ENCODE results near the gene PPM1F. TPM values are rescaled to one million over a fixed set of nuclear protein-coding genes. Genes with fewer than 3 reads are reported as not detected.
A peak's percentile ranks its signal among the peaks of the same experiment; 100 is the strongest.

Gene PPM1F
- total RNA-seq, 2 experiments from 2014 or later = 14.4 to 22.9 TPM

- Mint-ChIP-seq H3K27ac (no peak overlapping the region), H3K9me3 (ENCODE audit: low read depth) (no peaks in the 10 kb centered on the region), H3K27me3 (no peaks in the 10 kb centered on the region), H3K4me1 (no peaks in the 10 kb centered on the region), H3K4me3 (no peak overlapping the region), H3K36me3 (peaks cover 2% of the 10 kb centered on the region)
- ATAC-seq = no peak
- DNase-seq = no peak
- CTCF ChIA-PET = interaction anchor here (1.1 to 2.1 kb wide), 3 partner anchors 9 to 25 kb away, joined by 3 to 10 read pairs (median 3); no protein-coding TSS in a partner anchor
Observed at GRCh38 chr22:21961886-21962654, 9.4 kb upstream of the PPM1F start.

GRCh38 chr22:21961127-21961867 is 8.6 kb upstream of the PPM1F start:
- Mint-ChIP-seq H3K4me3 (no peak overlapping the region), H3K9me3 (ENCODE audit: low read depth) (no peaks in the 10 kb centered on the region), H3K36me3 (peaks cover 2% of the 10 kb centered on the region), H3K27ac (no peak overlapping the region), H3K4me1 (no peaks in the 10 kb centered on the region), H3K27me3 (no peaks in the 10 kb centered on the region)
- DNase-seq = no peak
- no peak for ATAC-seq
- CTCF ChIA-PET = interaction anchor here (1.1 to 2.1 kb wide), 2 partner anchors 8 to 11 kb away, joined by 3 to 10 read pairs; no protein-coding TSS in a partner anchor

GRCh38 chr22:21960200-21961126 is 7.8 kb upstream of the PPM1F start:
- H3K4me1 Mint-ChIP-seq = no peaks in the 10 kb centered on the region
- CTCF ChIA-PET = interaction anchor here (2.5 kb wide), 1 partner anchor 12 kb away, joined by 8 read pairs; no protein-coding TSS in a partner anchor
- H3K27ac Mint-ChIP-seq = peak overlapping the region; percentile 32
- no peaks in the 10 kb centered on the region for H3K27me3 Mint-ChIP-seq
- peaks cover 2% of the 10 kb centered on the region for H3K36me3 Mint-ChIP-seq
- H3K4me3 Mint-ChIP-seq = no peak overlapping the region
- no peaks in the 10 kb centered on the region for H3K9me3 Mint-ChIP-seq (ENCODE audit: low read depth)
- ATAC-seq (no peak), DNase-seq (no peak)

GRCh38 chr22:21959274-21960074 is 6.8 kb upstream of the PPM1F start:
- Mint-ChIP-seq H3K9me3 (ENCODE audit: low read depth) (no peaks in the 10 kb centered on the region), H3K4me1 (no peaks in the 10 kb centered on the region), H3K27ac (no peak overlapping the region), H3K27me3 (no peaks in the 10 kb centered on the region), H3K36me3 (peaks cover 2% of the 10 kb centered on the region), H3K4me3 (no peak overlapping the region)
- DNase-seq (no peak), ATAC-seq (no peak)
- CTCF ChIA-PET = interaction anchor here (0.7 to 2.5 kb wide), 2 partner anchors 13 to 21 kb away, joined by 3 to 8 read pairs; no protein-coding TSS in a partner anchor

- H3K36me3 Mint-ChIP-seq = peaks cover 2% of the 10 kb centered on the region
- no peaks in the 10 kb centered on the region for H3K4me1 Mint-ChIP-seq
- DNase-seq (no peak), ATAC-seq (no peak)
- no peak overlapping the region for H3K4me3 Mint-ChIP-seq
- no peaks in the 10 kb centered on the region for H3K27me3 Mint-ChIP-seq
- no peaks in the 10 kb centered on the region for H3K9me3 Mint-ChIP-seq (ENCODE audit: low read depth)
- CTCF ChIA-PET = interaction anchor here (2.5 kb wide), 1 partner anchor 14 kb away, joined by 8 read pairs; no protein-coding TSS in a partner anchor
- H3K27ac Mint-ChIP-seq = no peak overlapping the region
Observed at GRCh38 chr22:21958360-21959273, 6.0 kb upstream of the PPM1F start.

- peaks cover 3% of the 10 kb centered on the region for H3K27me3 Mint-ChIP-seq
- CTCF ChIA-PET = interaction anchor here (0.6 to 8.2 kb wide), 24 partner anchors 13 to 309 kb away, joined by 3 to 159 read pairs (median 5); partner anchors contain the start of genes MAPK1, SDF2L1 and TOP3B
- DNase-seq (peak; percentile 48), ATAC-seq (peak; percentile 25)
- peaks cover 2% of the 10 kb centered on the region for H3K36me3 Mint-ChIP-seq
- peak overlapping the region; percentile 74 for H3K4me3 Mint-ChIP-seq
- H3K27ac Mint-ChIP-seq = no peak overlapping the region
- H3K4me1 Mint-ChIP-seq = peaks cover 14% of the 10 kb centered on the region
- no peaks in the 10 kb centered on the region for H3K9me3 Mint-ChIP-seq (ENCODE audit: low read depth)
Observed at GRCh38 chr22:21951931-21952465, 650 bp downstream of the PPM1F start.

GRCh38 chr22:21951062-21951461 is 1.6 kb downstream of the PPM1F start:
- DNase-seq (no peak), ATAC-seq (no peak)
- H3K27ac Mint-ChIP-seq = no peak overlapping the region
- peaks cover 3% of the 10 kb centered on the region for H3K27me3 Mint-ChIP-seq
- H3K4me1 Mint-ChIP-seq = peaks cover 14% of the 10 kb centered on the region
- peaks cover 2% of the 10 kb centered on the region for H3K36me3 Mint-ChIP-seq
- no peaks in the 10 kb centered on the region for H3K9me3 Mint-ChIP-seq (ENCODE audit: low read depth)
- H3K4me3 Mint-ChIP-seq = peak overlapping the region; percentile 23
- CTCF ChIA-PET = interaction anchor here (0.7 to 8.2 kb wide), 3 partner anchors 12 to 234 kb away, joined by 4 to 159 read pairs (median 26); no protein-coding TSS in a partner anchor

GRCh38 chr22:21949948-21950347 is 2.7 kb downstream of the PPM1F start:
- ATAC-seq (no peak), DNase-seq (no peak)
- Mint-ChIP-seq H3K36me3 (peaks cover 2% of the 10 kb centered on the region), H3K9me3 (ENCODE audit: low read depth) (no peaks in the 10 kb centered on the region), H3K4me1 (peaks cover 14% of the 10 kb centered on the region), H3K4me3 (no peak overlapping the region), H3K27ac (no peak overlapping the region), H3K27me3 (peaks cover 3% of the 10 kb centered on the region)
- CTCF ChIA-PET = interaction anchor here (1.7 to 8.2 kb wide), 2 partner anchors 11 to 292 kb away, joined by 4 to 159 read pairs; no protein-coding TSS in a partner anchor

GRCh38 chr22:21949569-21949918 is 3.1 kb downstream of the PPM1F start:
- Mint-ChIP-seq H3K4me3 (no peak overlapping the region), H3K36me3 (peaks cover 2% of the 10 kb centered on the region), H3K27ac (no peak overlapping the region), H3K27me3 (peaks cover 3% of the 10 kb centered on the region), H3K9me3 (ENCODE audit: low read depth) (no peaks in the 10 kb centered on the region), H3K4me1 (peaks cover 14% of the 10 kb centered on the region)
- no peak for ATAC-seq
- no peak for DNase-seq
- CTCF ChIA-PET = interaction anchor here (1.7 to 8.2 kb wide), 2 partner anchors 10 to 291 kb away, joined by 4 to 159 read pairs; no protein-coding TSS in a partner anchor

GRCh38 chr22:21948824-21949568 is 3.7 kb downstream of the PPM1F start:
- peaks cover 2% of the 10 kb centered on the region for H3K36me3 Mint-ChIP-seq
- peaks cover 3% of the 10 kb centered on the region for H3K27me3 Mint-ChIP-seq
- no peaks in the 10 kb centered on the region for H3K9me3 Mint-ChIP-seq (ENCODE audit: low read depth)
- DNase-seq = no peak
- CTCF ChIA-PET = interaction anchor here (1.7 to 8.2 kb wide), 2 partner anchors 10 to 291 kb away, joined by 4 to 159 read pairs; no protein-coding TSS in a partner anchor
- no peak overlapping the region for H3K4me3 Mint-ChIP-seq
- no peak overlapping the region for H3K27ac Mint-ChIP-seq
- ATAC-seq = no peak
- peaks cover 14% of the 10 kb centered on the region for H3K4me1 Mint-ChIP-seq

Data from activated CD8-positive, alpha-beta memory T cell treated with anti-CD3 and anti-CD28 coated beads, Interleukin-2, amount 10 ng/mL, durations not matched to agents 7 days and 5 days (primary cell).